HG03139 (cell line): ENCODE measurements around the gene SCNN1A.

Source experiments
- ATAC-seq: cut with Tn5 transposase; IDR thresholded peaks from one replicate; pipeline ENCODE4 v1.9.1; 2021; ENCODE audit not compliant: unreplicated experiment

Gene SCNN1A

DNA sequence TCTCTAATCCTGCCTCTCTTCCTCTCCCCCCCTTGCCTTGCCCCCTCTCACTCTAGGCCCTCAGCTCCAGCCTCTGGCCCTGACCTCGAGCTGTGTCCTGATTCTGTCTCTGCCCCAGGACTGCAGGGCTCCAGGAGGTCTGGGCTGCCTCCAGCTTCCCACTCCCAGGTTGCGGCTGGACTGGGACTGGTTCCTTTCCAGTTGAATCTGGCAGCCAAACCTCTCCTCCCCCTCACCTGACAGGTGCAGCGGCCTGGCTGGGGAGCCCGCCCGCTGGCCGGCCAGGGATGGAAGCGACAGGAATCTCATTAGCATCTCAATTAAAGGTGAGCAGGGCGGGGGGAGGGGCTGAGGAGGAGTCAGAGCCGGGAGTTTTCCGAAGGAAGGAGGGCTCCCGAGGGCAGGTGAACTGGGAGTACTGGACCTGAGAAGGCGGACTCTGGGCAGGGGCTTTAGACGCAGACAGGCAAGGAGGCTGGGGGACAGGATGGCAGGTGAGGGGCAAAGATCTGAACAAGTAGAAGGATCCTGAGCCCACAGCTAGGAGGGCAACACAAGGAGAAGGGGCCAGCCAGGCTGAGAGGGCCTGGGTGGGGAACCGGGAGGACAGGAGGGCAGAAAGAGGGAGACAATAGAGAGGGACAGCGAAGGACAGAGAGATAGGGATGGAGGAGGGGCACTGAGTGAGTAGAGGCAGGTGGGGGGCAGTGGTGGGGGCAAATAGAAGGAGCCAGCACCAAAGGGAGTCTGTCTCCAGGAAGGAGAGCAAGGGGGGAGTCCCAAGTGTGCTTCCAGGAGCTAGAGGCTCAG lies at the start of gene SCNN1A:
TSS of gene SCNN1A (minus strand) at position 295 of the 810 bp plus-strand sequence. CDS start 780 bp downstream, outside the sequence.
- ATAC-seq: no peak

DNA sequence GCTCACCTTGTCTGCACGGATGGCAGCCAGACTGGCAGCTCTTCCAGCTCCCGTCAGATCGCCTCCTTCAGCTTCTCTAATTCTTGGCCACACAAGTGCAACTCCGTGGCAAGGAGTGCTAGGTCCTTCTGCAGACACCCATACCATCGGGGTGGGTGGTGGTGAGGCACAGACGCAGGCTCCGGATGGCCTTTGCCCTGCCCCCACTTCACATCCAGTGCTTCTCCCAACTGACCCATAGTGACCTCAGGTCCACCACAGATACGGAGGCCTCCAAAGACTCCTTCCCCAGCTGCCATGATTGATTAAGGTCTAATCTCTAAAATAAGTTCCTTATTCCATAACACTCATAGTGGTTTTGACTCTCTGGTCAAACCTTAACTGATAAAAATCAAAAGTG lies 49.5 kb upstream of the SCNN1A start:
- ATAC-seq: no peak

DNA sequence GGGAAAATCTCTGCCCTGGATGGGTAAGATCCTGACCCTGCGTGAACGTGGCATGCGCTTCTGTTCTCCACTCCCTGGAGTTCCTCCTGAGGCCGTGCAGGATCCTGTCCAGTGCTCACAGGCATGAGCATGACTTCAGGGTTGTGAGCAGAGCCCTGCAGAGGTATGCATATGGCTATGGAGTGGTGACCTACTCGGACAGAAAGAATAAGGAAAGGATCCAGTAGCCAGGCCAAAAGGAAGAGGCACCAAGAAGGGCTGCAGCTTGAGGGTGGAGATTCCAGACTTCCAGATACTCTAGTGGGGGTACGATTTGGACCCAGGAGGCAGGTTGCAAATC lies 48.6 kb upstream of the SCNN1A start:
- ATAC-seq: no peak

DNA sequence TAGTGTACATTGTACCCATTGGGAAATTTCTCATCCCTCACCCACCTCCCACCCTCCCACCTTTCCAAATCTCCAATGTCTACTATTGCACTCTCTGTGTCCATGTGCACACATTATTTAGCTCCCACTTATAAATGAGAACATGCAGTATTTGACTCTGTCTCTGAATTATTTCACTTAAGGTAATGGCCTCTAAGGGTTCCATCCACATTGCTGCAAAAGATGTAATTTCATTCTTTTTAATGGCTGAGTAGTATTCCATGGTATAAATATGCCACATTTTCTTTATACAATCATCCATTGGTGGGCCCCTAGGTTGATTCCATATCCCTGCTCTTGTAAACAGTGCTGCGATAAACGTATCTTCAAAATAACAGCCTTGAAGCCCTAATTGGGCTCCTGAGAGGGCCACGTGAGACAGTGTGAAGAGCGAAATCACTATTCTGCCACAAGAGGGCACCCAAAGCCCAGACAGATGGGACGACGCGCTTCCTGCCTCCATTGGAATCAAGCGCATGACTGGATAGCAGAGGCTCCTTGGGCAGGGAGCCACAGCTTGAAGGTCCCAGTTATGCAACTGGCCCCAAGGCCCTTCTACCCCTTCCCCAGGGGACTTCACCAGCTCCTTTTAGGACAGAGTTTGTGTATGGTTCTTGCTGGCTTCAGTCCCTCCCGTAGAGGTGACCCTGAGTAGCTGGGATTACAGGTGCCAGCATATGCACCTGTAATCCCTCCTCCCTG lies 48.1 kb upstream of the SCNN1A start:
- no peak for ATAC-seq

DNA sequence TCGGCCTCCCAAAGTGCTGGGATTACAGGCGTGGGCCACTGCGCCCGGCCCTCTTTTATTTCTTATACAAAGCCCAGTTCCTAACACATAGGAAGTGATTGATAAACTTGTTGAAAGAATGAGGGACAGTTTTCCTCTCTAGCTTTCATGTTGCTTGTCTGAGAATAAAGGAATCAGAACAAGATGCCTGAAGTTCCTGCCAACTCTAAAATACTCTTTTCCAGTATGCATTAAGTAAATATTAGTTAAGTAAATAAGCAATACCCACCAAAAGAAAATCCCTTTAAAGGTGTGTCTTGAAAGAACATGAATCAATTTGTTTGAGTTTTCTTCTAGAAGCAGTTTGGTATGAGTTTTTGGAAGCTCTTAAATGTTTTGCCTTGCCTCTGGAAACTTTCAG lies 45.0 kb upstream of the SCNN1A start:
- ATAC-seq: no peak

DNA sequence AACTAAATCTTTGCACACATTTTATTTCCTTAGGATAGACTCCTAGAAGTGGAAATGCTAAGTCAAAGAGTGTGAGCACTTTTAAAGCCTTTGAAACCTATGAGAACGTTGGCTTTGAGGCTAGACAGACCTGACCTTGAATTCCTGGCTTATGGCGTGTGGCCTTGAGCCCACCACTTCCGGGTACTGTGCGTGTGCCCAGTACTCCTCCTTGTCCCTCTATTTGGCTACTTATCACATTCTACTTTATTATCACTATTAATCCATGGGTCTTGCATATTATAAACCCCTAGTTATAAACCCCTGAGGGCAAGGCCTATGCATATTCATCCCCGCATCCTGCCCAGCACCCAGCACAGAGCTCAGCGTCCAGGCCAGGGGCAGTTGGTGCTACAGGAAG lies 43.4 kb upstream of the SCNN1A start:
- no peak for ATAC-seq

DNA sequence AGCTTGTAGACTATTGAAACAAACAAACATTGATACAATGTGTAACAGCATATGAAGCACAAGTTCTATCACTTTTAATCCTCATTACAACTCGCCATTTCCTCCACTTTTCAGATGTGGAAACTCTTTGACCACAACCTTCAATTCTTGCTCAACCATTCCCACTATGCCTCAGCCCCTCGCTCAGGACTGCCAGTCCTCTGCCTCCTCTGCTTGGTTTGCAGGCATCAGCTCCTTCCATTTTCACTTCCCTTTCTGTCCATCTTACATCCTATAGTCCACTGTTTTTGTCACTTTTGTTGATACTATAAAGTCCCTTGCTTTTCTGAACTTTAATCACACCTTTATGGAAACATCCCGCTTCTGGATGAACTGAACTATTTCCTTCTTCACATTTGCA lies 41.2 kb upstream of the SCNN1A start:
- no peak for ATAC-seq

DNA sequence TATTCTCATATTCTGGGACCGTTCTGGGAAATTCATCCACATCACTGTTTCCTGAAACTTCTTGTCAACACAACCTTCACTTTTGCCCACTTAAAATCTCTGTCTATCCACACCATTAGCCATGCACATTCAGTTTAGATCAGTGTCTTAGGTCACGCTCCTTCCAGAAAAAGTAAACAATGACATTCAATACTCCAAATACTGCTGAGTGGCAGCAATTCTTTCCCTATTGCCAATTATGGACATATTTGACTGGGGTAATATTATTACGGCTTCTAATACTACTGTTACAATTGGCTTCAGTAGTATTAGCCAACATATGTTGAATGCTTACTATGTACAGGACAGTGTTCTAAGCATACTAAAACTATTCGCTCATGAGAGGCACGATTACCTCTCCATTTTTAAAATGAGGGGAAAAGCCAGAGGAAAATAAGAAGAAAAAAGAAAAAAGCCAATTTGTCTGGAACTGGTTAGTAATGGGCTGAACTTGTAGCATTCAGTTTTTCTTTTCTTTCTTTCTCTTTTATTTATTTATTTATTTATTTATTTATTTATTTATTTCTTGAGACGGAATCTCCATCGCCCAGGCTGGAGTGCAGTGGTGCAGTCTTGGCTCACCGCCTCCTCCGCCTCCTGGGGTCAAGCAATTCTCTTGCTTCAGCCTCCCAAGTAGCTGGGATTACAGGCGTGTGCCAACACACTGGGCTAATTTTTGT lies 32.0 kb upstream of the SCNN1A start:
- ATAC-seq: no peak

DNA sequence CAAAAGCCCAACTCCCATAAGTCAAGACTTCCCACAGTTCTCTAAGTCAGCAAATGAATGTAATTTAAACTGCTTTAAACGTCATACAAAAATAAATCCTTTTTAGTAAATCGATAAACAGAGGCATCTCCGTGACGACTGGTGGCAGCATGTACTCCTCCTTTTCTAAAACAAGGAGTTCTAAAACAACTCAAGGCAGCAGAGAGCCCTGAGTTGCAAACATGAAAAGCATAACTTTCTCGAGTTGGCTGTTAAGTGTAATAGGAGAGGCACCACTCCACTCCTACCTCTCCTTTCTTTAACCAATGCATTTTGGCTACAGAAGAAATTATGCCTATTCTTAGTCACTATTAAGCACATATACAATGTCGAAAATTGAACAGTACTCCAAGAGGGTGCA lies 30.6 kb upstream of the SCNN1A start:
- no peak for ATAC-seq

DNA sequence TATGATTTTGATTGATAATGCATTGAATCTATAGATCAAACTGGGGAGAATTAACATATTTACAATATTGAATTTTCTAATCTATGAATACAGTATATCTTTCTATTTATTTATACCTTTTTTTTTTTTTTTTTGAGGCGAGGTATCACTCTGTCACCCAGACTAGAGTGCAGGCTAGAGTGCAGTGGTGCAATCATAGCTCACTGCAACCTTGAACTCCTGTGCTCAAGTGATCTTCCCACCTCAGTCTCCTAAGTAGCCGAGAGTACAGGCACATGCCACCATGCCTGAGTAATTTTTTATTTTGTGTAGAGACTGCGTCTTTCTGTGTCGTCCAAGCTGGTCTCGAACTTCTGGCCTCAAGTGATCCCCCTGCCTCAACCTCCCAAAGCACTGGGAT lies 29.0 kb upstream of the SCNN1A start:
- no peak for ATAC-seq

DNA sequence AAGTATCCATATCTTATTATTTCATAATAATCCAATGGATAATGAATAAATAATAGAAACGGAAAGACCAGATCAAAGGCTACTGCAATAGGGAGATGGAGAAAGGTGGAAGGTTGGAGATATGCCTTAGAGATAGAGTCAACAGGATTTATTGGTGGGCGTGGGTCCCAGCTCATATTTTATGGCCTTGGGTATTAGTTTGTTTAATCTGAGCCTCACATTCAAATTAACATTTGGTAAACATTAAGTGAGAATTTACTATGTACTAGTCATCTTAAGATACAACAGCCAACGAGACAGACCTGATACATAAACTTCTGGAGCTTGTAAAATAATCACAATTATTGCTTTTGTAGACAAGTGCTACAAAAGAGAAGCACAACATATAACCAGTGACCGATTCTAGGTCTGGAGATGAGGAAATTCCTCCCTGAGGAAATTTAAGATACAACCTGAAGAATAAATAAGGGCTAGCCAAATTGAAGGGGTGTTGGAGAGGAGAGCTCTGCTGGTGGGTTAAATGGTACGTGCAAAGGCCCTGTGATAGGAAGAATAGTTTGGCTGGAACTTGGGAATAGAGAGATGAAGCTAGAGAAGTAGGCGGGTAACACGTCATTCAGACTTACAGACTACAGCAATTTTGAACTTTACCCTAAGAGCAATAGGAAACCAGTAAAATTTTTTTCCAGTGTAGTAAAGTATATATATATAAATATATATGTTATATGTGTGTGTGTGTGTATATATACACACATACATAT lies 24.7 kb upstream of the SCNN1A start:
- ATAC-seq: no peak

DNA sequence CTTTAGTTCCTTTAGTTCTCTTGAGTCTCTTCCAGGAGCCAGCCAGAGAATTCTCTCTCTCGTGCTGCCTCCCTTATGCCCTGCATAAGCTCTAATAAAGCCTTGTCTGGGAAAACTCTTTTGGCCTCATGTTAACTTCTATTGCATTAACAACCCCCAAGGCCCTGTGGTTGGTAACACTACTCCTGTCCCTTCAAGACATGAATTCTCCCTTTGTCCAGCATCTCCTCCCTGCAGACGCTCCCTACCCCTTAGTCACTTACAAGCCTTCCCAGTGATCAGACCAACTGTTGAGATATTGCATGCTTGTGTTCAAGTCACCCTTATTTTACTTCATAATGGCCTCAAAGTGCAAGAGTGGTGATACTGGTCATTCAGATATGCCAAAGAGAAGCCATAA lies 20.7 kb upstream of the SCNN1A start:
- ATAC-seq: no peak

DNA sequence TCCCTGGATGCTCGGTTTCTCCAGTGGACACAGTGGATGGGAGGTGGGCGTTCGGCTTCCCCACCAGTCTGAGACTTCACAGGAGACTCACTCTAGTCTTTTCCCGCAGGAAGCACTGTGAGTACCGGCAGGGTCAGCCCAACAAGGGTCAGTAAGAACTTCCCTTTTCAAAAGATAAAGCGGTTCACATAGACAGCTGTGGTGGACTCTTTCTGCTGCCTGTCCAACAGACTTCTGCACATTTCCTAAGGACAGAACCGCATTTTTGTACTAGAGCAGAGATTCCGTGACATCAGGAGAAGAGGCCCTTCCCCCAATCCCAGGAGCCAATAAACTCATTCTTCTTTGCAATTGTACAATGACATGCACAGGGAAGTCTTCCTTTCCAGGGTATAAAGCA lies 19.0 kb upstream of the SCNN1A start:
- no peak for ATAC-seq

DNA sequence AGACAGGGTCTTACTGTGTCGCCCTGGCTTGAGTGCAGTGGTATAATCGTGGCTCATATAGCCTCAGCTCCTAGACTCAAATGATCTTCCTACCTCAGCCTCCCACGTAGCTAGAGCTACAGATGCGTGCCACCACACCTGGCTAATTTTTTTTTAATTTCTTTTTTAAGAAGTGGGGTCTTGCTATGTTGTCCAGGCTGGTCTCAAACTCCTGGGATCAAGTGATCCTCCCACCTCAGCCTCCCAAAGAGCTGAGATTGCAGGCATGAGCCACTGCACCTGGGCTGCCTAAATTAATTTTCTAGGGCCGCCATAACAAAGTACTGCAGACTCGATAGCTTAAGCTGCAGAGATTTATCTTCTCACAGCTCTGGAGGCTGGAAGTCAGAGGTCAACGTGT lies 17.7 kb upstream of the SCNN1A start:
- ATAC-seq: no peak

DNA sequence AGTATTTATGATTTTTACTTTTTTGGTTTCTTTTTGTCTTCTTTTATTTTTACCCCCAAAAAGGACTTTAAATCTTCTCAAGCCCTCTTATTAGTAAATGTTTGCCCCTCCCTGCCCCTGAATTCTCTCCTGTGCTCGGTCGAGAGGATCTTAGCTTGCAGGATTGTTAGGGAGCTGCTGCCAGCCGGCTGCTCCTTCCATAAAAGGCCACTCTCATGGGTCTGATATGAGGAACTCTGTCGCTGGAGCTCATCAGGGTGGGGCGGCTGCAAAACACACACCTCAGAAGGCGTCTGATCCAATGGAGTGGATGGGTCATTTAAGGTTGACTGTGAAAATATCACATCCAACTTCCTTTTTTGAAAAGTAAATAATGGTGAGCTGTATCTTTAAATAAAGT lies 17.1 kb upstream of the SCNN1A start:
- no peak for ATAC-seq

DNA sequence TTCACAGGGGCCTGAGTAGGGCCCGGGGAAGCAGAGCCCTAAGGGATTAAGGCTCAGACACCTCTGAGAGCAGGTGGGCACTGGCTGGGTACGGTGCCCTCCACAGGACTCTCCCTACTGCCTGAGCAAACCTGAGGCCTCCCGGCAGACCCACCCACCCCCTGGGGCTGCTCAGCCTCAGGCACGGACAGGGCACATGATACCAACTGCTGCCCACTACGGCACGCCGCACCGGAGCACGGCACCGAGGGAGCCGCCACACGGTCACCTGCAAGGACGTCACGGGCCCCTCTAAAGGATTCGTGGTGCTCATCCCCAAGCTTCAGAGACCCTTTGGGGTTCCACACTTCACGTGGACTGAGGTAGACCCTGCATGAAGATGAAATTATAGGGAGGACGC lies 15.7 kb upstream of the SCNN1A start:
- ATAC-seq: no peak

DNA sequence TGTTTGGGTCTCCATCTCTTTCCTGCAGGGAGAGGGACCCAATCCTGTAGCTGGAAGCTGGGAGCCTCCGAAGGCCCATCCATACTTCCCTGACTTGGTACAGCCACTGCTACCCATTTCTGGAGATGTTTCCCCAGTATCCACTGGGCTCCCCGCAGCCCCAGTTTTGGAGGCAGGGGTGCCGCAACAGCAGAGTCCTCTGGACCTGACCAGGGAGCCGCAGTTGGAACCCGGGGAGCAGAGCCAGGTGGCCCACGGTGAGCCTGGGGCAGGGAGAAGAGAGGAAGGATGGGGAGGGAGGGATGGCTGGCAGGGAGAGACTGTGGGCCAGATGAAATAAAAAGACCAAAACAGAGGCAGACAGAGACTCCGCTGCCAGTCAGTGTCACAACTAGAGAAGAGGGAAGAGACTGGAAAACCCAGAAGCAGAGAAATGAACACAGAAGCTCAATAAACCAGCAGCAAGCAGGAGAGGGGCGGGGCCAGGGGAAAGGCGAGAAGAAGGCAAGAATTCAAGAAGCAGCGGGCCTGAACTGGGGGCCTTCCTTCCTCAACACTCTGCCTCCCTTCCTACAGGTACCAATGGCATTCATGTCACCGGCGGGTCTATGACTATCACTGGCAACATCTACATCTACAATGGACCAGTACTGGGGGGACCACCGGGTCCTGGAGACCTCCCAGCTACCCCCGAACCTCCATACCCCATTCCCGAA lies 14.9 kb upstream of the SCNN1A start:
- ATAC-seq: no peak

DNA sequence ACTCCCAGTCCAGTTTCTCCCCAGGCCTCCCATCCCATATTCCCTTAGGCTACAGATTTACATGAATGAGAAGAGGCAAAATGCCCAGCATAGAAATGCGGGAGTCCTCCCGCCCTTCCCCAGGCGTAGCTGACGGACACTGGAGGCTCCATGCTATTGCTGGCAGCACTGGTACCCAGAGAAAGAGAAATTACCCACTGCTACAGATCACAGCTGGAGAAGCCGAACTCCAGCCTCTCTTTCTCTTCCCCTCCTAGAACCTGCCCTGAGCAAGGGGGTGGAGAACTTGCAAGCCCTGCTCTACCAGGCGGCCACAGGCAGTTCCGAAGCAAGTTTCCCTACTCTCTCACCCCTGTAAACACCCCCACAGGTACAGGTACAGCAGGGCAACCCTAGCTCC lies 12.2 kb upstream of the SCNN1A start:
- no peak for ATAC-seq

DNA sequence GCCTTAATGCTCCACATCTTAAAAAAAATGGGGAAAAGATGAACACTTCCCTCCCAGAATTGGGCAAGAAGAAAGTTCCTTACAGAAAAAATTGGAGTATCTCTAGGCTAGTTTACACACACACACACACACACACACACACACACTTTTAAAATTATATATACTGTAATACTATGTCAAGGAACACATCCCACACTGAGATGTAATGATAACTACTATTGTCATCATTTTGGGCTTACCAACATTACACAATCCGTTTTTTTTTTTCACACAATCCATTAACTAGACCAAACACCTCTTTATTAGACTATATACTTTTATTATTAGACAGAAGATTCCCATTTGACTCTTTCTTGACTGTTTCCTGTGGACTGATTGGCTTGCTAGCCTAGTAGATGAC lies 11.1 kb upstream of the SCNN1A start:
- no peak for ATAC-seq

DNA sequence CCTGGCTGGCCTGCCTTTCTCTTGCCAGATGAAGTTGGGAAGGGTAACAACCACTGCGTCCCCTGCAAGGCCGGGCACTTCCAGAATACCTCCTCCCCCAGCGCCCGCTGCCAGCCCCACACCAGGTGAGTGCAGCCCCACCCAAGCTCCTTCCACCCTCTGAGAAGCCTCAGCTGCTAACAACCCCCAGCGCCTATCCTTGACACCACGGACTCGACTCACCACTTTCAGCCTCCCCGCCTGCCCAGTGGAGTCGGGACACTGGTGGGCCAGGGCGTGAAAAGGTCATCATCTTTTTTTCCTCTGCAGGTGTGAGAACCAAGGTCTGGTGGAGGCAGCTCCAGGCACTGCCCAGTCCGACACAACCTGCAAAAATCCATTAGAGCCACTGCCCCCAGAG lies 10.7 kb upstream of the SCNN1A start:
- no peak for ATAC-seq
